Measurements from ENCODE around the gene MYG1. TPM values are rescaled to one million over a fixed set of nuclear protein-coding genes. Genes with fewer than 3 reads are reported as not detected.
A peak's percentile ranks its signal among the peaks of the same experiment; 100 is the strongest.

The MYG1 gene
- total RNA-seq, 1 experiment from 2014 or later, result 32.4 TPM

DNA sequence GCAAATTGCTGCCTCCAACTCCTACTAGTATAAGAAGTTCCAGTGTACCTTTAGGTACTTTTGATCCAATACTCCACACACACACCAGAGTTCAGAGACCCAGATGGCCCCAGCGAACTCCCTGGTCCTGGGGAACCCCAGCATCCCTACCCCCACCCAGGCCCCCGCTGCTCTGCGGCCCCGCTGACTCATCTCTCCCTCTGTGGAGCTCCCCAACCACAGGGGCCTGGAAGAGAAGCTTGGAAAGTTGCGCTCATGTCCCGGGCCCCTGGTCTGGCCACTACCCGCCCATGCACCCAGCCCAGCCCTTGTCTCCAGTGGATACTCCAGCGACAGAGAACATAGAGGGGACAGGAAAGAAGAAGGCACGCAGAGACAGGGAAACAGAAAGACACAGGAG, 40.9 kb downstream of the MYG1 start:
- H3K9me3 Mint-ChIP-seq (ENCODE audit: low read depth, unreplicated experiment), result no peaks in the 10 kb centered on the region
- no TSS peak for BruUV-seq (replicated peaks)
- intact Hi-C loops (cut with micrococcal nuclease; ENCODE audit: unreplicated experiment), result no loop called here
- H3K4me1 Mint-ChIP-seq (ENCODE audit: low read depth, unreplicated experiment), result no peaks in the 10 kb centered on the region
- CTCF ChIA-PET, result no interaction called here
- TF ChIP-seq CTCF (IDR thresholded peaks at IDR 0.05; ENCODE audit: unreplicated experiment), result no peak
- DNase-seq, result no peak
- no peak overlapping the region for H3K27ac Mint-ChIP-seq (ENCODE audit: unreplicated experiment)
- no peak overlapping the region for H3K4me3 Mint-ChIP-seq (ENCODE audit: low read depth, unreplicated experiment)
- H3K27me3 Mint-ChIP-seq (ENCODE audit: unreplicated experiment), result peaks cover 96% of the 10 kb centered on the region
- H3K36me3 Mint-ChIP-seq (ENCODE audit: insufficient read depth, unreplicated experiment), result peaks cover 6% of the 10 kb centered on the region

GRCh38 chr12:53343449-53343848, 44.0 kb downstream of the MYG1 start:
- CTCF ChIA-PET, result interaction anchor here (2.4 kb wide), 1 partner anchor 22 kb away, joined by 15 read pairs; the partner anchor contains the start of gene AAAS
- H3K36me3 Mint-ChIP-seq (ENCODE audit: insufficient read depth, unreplicated experiment), result peaks cover 6% of the 10 kb centered on the region
- intact Hi-C loops (cut with micrococcal nuclease; ENCODE audit: unreplicated experiment), result no loop called here
- no peak overlapping the region for H3K4me3 Mint-ChIP-seq (ENCODE audit: low read depth, unreplicated experiment)
- TF ChIP-seq CTCF (IDR thresholded peaks at IDR 0.05; ENCODE audit: unreplicated experiment), result no peak
- H3K27ac Mint-ChIP-seq (ENCODE audit: unreplicated experiment), result no peak overlapping the region
- no peaks in the 10 kb centered on the region for H3K4me1 Mint-ChIP-seq (ENCODE audit: low read depth, unreplicated experiment)
- H3K27me3 Mint-ChIP-seq (ENCODE audit: unreplicated experiment), result peaks cover 69% of the 10 kb centered on the region
- BruUV-seq (replicated peaks), result no TSS peak
- DNase-seq, result no peak
- H3K9me3 Mint-ChIP-seq (ENCODE audit: low read depth, unreplicated experiment), result no peaks in the 10 kb centered on the region

- H3K27me3 Mint-ChIP-seq (ENCODE audit: unreplicated experiment), result peaks cover 64% of the 10 kb centered on the region
- peaks cover 6% of the 10 kb centered on the region for H3K36me3 Mint-ChIP-seq (ENCODE audit: insufficient read depth, unreplicated experiment)
- no peaks in the 10 kb centered on the region for H3K9me3 Mint-ChIP-seq (ENCODE audit: low read depth, unreplicated experiment)
- intact Hi-C loops (cut with micrococcal nuclease; ENCODE audit: unreplicated experiment), result no loop called here
- DNase-seq, result no peak
- CTCF ChIA-PET, result interaction anchor here (1.1 to 2.4 kb wide), 3 partner anchors 22 to 290 kb away, joined by 3 to 15 read pairs (median 5); partner anchors contain the start of gene AAAS
- no peak for TF ChIP-seq CTCF (IDR thresholded peaks at IDR 0.05; ENCODE audit: unreplicated experiment)
- H3K4me1 Mint-ChIP-seq (ENCODE audit: low read depth, unreplicated experiment), result no peaks in the 10 kb centered on the region
- H3K27ac Mint-ChIP-seq (ENCODE audit: unreplicated experiment), result no peak overlapping the region
- peak overlapping the region; percentile 85 for H3K4me3 Mint-ChIP-seq (ENCODE audit: low read depth, unreplicated experiment)
- BruUV-seq (replicated peaks), result no TSS peak
Observed at GRCh38 chr12:53343969-53344368, 44.5 kb downstream of the MYG1 start.

- peaks cover 63% of the 10 kb centered on the region for H3K27me3 Mint-ChIP-seq (ENCODE audit: unreplicated experiment)
- no peaks in the 10 kb centered on the region for H3K9me3 Mint-ChIP-seq (ENCODE audit: low read depth, unreplicated experiment)
- H3K4me1 Mint-ChIP-seq (ENCODE audit: low read depth, unreplicated experiment), result no peaks in the 10 kb centered on the region
- H3K27ac Mint-ChIP-seq (ENCODE audit: unreplicated experiment), result no peak overlapping the region
- BruUV-seq (replicated peaks), result no TSS peak
- intact Hi-C loops (cut with micrococcal nuclease; ENCODE audit: unreplicated experiment), result no loop called here
- H3K36me3 Mint-ChIP-seq (ENCODE audit: insufficient read depth, unreplicated experiment), result peaks cover 6% of the 10 kb centered on the region
- no peak for DNase-seq
- TF ChIP-seq CTCF (IDR thresholded peaks at IDR 0.05; ENCODE audit: unreplicated experiment), result no peak
- CTCF ChIA-PET, result interaction anchor here (0.7 to 2.4 kb wide), 11 partner anchors 15 to 290 kb away, joined by 3 to 15 read pairs (median 5); partner anchors contain the start of genes AAAS and MYG1
- peak overlapping the region; percentile 85 for H3K4me3 Mint-ChIP-seq (ENCODE audit: low read depth, unreplicated experiment)
Observed at GRCh38 chr12:53344487-53344823, 45.0 kb downstream of the MYG1 start.

Data from Calu3 (cell line).